Heart left ventricle (tissue), 16 donors: Measurements from ENCODE around the gene MOCS3. TPM values are rescaled to one million over a fixed set of nuclear protein-coding genes. Genes with fewer than 3 reads are reported as not detected.
A peak's percentile ranks its signal among the peaks of the same experiment; 100 is the strongest.

Experiments used
- ATAC-seq, 4 donors: fragments of 200-7000 bp; cut with Tn5 transposase; one replicate each; pipeline ENCODE4 v1.9.1; 2020 to 2022; ENCODE audit warnings: moderate library complexity in 4 of 4, mild to moderate bottlenecking in 3 of 4, moderate number of reproducible peaks in 1 of 4
- DNase-seq, 5 donors: peaks; one replicate each; pipeline ENCODE4 v3.0.0-alpha.2; 2020
- H3K27ac ChIP-seq, 12 donors: fragments of 200-600 bp; sonication (generic) in 4 of 12; one replicate each; pipeline versions ENCODE4 v1.5.0 to v1.8.0; 2016 to 2022; ENCODE audit warnings: mild to moderate bottlenecking in 2 of 12
- H3K27me3 ChIP-seq, 9 donors: fragments of 200-600 bp; sonication (generic) in 2 of 9; one replicate each; pipeline versions ENCODE4 v1.5.1 to v1.8.0; 2016 to 2022; ENCODE audit warnings: mild to moderate bottlenecking in 3 of 9
- H3K36me3 ChIP-seq, 9 donors: fragments of 200-600 bp; sonication (generic) in 2 of 9; one replicate each; pipeline versions ENCODE4 v1.5.0 to v1.8.0; 2018 to 2022; ENCODE audit warnings: mild to moderate bottlenecking in 2 of 9
- H3K4me1 ChIP-seq, 12 donors: fragments of 200-600 bp; sonication (generic) in 4 of 12; one replicate each; pipeline versions ENCODE4 v1.5.0 to v1.8.0; 2016 to 2022; ENCODE audit warnings: mild to moderate bottlenecking in 3 of 12
- H3K4me3 ChIP-seq, 12 donors: fragments of 200-600 bp; sonication (generic) in 4 of 12; one replicate each; pipeline versions ENCODE4 v1.5.0 to v1.8.0; 2017 to 2022; ENCODE audit warnings: mild to moderate bottlenecking in 9 of 12, moderate library complexity in 4 of 12
- H3K9me3 ChIP-seq, 12 donors: fragments of 200-600 bp; sonication (generic) in 4 of 12; one replicate each; pipeline versions ENCODE4 v1.5.0 to v1.8.0; 2016 to 2022; ENCODE audit warnings: mild to moderate bottlenecking in 1 of 12
- POLR2A ChIP-seq, 2 donors: fragments of 450-650 bp; IDR thresholded peaks; one replicate each; pipeline ENCODE4 v1.6.1; 2017; ENCODE audit warnings: antibody characterized with exemption in 2 of 2, mild to moderate bottlenecking in 2 of 2, moderate library complexity in 2 of 2
- WGBS, 4 donors: extraction: QIAGEN DNeasy Blood & Tissue Kit in 2 of 4; methylation state at CpG; one replicate each; pipeline versions ENCODE4 v1.1.5 to v1.1.7; 2013 to 2018; 5-methylcytosine and 5-hydroxymethylcytosine counted together
- intact Hi-C, 10 donors: fragments of 100-400 bp; cut with DNase I; formaldehyde crosslinking; loops; one replicate each; pipeline versions ENCODE4 v1.11.1 to v1.14.2; 2022
- polyA plus RNA-seq, 2 donors: library from polyadenylated mRNA; stranded (reverse); fragments of 200-250 nt; gene quantifications; one replicate each; pipeline ENCODE4 v1.2.3, GENCODE V29; 2013
- total RNA-seq, 9 donors: library from RNA; depleted of rRNA in 2 of 9; stranded (reverse); fragments of >200 nt in 2 of 9; fragmentation: NEBNext Ultra II Directional in 3 of 9; extraction: Animal tissue kit (Norgen Biotek cat#: 25700) in 3 of 9; gene quantifications; one replicate each; pipeline versions ENCODE4 v1.1.0 to v1.2.4, GENCODE V29; 2016 to 2023
- TF ChIP-seq, protein P1 (sequence below), 12 donors: fragments of 200-600 bp; sonication (generic) in 4 of 12; IDR thresholded peaks; one replicate each; pipeline versions ENCODE4 v1.5.0 to v1.8.0; 2018 to 2022; ENCODE audit warnings: antibody characterized with exemption in 12 of 12, mild to moderate bottlenecking in 5 of 12
- donor health status: ischemic (EF 13 %, LVEDD 7.1; RV severe dilation, severe dysfunction).
- donor health status: healthy with polysubstance abuse.
- donor health status: DM: no; HTN: yes; CAD: no.
- donor health status: DM: no; HTN: no; CAD: no.
- donor health status: ischemic (EF 25% LVEDD 6.9; RV normal size, moderate dysfunction).
- donor health status: ischemic (EF 25% LVEDD 5.7; RV mildly dilated, moderate dysfunction).
- donor health status: healthy.
- donor health status: DM: yes; HTN: yes; CAD: no.
- donor health status: ischemic (EF 35%, LVEDD 5.7; RV mildly dilated, moderate dysfunction).
- donor health status: nonischemic (EF 11% LVEDD 7.7; RV severe dilation, severe dysfunction).
- donor health status: DM: yes; HTN: yes; CAD: no.
- donor health status: PGD.
- donor health status: ischemic (EF 29% LVEDD 5.4; RV normal size, mild dysfunction).
- donor health status: nonischemic (EF 23%, LVEDD 6.1; RV moderate dilation, normal function).

Gene MOCS3
- total and polyA plus RNA-seq, 11 donors = 1.2 to 3.9 (median 2.8) TPM

DNA sequence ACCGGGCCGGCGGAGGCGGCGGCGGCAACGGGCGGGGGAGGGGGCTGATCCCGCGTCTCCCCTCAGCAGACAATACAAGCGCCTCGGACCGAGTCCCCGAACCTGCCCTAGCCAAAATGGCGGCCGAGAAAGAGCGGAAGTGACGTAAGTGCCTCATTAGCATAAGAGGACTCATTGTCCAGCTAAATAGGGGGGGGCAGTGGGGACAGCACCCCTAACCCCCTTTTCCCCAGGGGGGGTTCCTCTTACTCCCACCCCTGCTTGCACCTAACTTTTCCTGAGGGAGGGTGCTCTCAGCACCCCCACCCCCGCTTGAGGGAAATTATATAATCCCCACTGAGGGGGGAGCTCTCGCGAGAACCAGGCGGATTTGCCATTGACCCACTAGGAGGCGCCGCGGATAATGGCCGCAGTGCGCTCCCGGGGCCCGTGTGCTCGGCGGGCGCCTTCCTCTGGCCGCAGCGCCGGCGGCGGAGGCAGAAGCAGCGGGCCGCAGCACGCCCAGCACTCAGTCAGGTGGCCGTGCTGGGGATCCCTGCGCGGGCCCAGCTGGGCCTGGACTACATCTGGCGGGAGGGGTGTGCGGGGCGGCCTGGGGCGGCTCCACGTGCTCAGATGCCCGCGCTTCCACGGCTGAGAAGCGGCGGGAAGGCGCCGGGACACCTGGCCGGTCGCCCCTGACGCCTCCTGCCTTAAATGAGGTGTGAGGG, 27.2 kb upstream of the MOCS3 start, which contains the start of gene ADNP:
Gene ADNP (minus strand): TSS at position 132 of the 710 bp plus-strand sequence. CDS start 27,441 bp downstream, outside the sequence.
- H3K4me1 ChIP-seq = peaks cover 0 to 44% (median 24%) of the 10 kb centered on the region in 12 donors
- intact Hi-C loops = loop anchor here in 5 of 10 donors (1.0 to 5.0 kb wide), 6 partner anchors 27 to 139 kb away; partner anchors contain the start of genes DPM1 (in 3 of the 5), MOCS3 (in 3 of the 5) and BCAS4 (in 1 of the 5)

DNA sequence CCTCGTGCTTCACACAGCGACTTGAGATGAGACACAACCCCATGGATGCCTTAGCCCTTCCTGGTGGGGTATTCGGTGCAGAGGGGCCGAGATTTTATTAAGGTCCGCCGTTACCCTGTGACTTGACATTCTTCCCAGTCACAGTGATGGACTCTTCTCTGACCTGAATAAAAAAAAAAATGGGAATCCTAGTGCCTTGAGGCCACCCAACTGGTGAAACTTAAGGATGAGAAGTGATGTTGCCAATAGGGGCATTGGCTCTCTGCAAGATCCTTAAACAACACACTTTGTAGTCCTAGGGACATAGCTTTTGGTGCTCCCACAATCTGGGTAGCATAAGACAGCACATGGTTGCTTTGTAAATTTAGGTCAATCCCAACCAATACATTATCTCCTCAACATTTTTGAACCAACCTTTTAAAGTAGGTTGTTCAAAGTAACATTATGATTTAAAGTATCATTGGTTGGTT, 26.6 kb upstream of the MOCS3 start:
- DNase-seq (no peak), ATAC-seq (no peak)
- Histone ChIP-seq H3K4me1 (peaks cover 0 to 38% (median 23%) of the 10 kb centered on the region in 12 donors), H3K9me3 (no peaks in the 10 kb centered on the region), H3K27me3 (no peaks in the 10 kb centered on the region), H3K27ac (peak overlapping the region; percentile 94 to 100 (median 99)), H3K4me3 (peak overlapping the region in 11 of 12 donors; percentile 59 to 92 (median 68)), H3K36me3 (peaks cover 0 to 62% (median 53%) of the 10 kb centered on the region in 9 donors)
- 26 to 44% (median 41%) methylated on average over 4 to 6 of the region's 6 CpGs for WGBS, 4 donors
- TF ChIP-seq, protein P1, sequence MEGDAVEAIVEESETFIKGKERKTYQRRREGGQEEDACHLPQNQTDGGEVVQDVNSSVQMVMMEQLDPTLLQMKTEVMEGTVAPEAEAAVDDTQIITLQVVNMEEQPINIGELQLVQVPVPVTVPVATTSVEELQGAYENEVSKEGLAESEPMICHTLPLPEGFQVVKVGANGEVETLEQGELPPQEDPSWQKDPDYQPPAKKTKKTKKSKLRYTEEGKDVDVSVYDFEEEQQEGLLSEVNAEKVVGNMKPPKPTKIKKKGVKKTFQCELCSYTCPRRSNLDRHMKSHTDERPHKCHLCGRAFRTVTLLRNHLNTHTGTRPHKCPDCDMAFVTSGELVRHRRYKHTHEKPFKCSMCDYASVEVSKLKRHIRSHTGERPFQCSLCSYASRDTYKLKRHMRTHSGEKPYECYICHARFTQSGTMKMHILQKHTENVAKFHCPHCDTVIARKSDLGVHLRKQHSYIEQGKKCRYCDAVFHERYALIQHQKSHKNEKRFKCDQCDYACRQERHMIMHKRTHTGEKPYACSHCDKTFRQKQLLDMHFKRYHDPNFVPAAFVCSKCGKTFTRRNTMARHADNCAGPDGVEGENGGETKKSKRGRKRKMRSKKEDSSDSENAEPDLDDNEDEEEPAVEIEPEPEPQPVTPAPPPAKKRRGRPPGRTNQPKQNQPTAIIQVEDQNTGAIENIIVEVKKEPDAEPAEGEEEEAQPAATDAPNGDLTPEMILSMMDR (IDR thresholded peaks at IDR 0.05) = no peak
- TF ChIP-seq POLR2A (IDR thresholded peaks at IDR 0.05) = no peak
- intact Hi-C loops = loop anchor here in 1 of 10 donors (5.0 kb wide), 1 partner anchor 140 kb away; no protein-coding TSS in a partner anchor

More for the DNA sequence above, 27.2 kb upstream of the MOCS3 start, which contains the start of gene ADNP:
- ATAC-seq (peak; percentile 84 to 93 (median 87)), DNase-seq (peak; percentile 91 to 95 (median 92))
- peaks cover 0 to 56% (median 47%) of the 10 kb centered on the region in 9 donors for H3K36me3 ChIP-seq
- H3K27ac ChIP-seq = peak within 1 kb of the TSS; percentile 94 to 100 (median 99)
- H3K9me3 ChIP-seq = no peaks in the 10 kb centered on the region
- 0 to 2% (median 1%) methylated on average over 20 to 58 of the region's 58 CpGs for WGBS, 4 donors
- H3K4me3 ChIP-seq = peak within 1 kb of the TSS; percentile 71 to 92 (median 78)
- TF ChIP-seq, protein P1 (IDR thresholded peaks at IDR 0.05) = peak; percentile 51 to 87 (median 76)
- TF ChIP-seq POLR2A (IDR thresholded peaks at IDR 0.05) = peak in 1 of 2 donors; percentile 56
- H3K27me3 ChIP-seq = no peaks in the 10 kb centered on the region

DNA sequence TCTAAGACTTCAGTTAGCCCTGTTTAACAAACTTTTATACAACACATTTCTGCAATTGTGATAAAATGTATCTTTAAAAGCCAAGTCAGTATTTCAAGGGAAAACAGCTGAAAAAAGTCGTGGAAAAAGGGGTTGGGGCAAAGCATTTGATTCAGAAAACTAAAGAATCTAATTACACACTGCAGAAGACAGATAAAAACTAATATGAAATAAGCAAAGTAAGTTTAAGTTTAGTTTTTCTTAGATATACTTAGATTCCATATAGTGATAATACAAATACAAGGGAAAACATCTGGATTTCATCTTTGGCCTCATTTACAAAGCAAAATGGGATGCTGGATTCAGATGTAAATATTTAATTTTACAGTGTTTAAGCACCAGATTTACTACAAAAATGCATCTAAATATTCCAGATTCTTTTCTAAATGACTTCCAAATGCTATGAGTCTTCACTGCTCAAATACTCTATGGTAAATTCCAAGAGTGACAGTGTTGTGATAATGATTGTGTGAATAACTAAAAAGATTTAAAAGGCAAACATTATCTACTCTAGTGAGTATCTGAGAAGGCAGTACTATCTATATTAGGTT, 25.8 kb upstream of the MOCS3 start:
- Histone ChIP-seq H3K4me1 (peaks cover 0 to 31% (median 21%) of the 10 kb centered on the region in 12 donors), H3K36me3 (peaks cover 0 to 63% (median 59%) of the 10 kb centered on the region in 9 donors), H3K27ac (peak overlapping the region in 1 of 12 donors; percentile 99), H3K9me3 (no peaks in the 10 kb centered on the region), H3K4me3 (no peak overlapping the region), H3K27me3 (no peaks in the 10 kb centered on the region)
- intact Hi-C loops = loop anchor here in 1 of 10 donors (5.0 kb wide), 1 partner anchor 140 kb away; no protein-coding TSS in a partner anchor
- WGBS, 4 donors = 68 to 84% (median 74%) methylated on average over 1 of the region's 1 CpG
- no peak for TF ChIP-seq POLR2A (IDR thresholded peaks at IDR 0.05)
- TF ChIP-seq, protein P1 (IDR thresholded peaks at IDR 0.05) = no peak
- DNase-seq = no peak
- no peak for ATAC-seq
